Colonic mucosa (tissue), 4 donors: ENCODE data around the gene ANK3. TPM values are rescaled to one million over a fixed set of nuclear protein-coding genes. Genes with fewer than 3 reads are reported as not detected.

ENCODE experiments used
- DNase-seq: peaks from one replicate; pipeline ENCODE4 v3.0.0-alpha.2; 2020
- H3K27ac ChIP-seq: fragments of 200-600 bp; one replicate; pipeline ENCODE4 v1.8.0; 2021
- H3K27me3 ChIP-seq: fragments of 200-600 bp; one replicate; pipeline ENCODE4 v1.8.0; 2021
- H3K36me3 ChIP-seq: fragments of 200-600 bp; one replicate; pipeline ENCODE4 v1.8.0; 2021
- H3K4me1 ChIP-seq: fragments of 200-600 bp; one replicate; pipeline ENCODE4 v1.8.0; 2021; ENCODE audit warnings: mild to moderate bottlenecking
- H3K4me3 ChIP-seq: fragments of 200-600 bp; one replicate; pipeline ENCODE4 v1.8.0; 2021
- H3K9ac ChIP-seq, 2 donors: one replicate each; pipeline ENCODE4 v1.7.0; 2013; ENCODE audit warnings: control low read depth in 2 of 2, low read depth in 2 of 2, low read length in 2 of 2
- H3K9me3 ChIP-seq: fragments of 200-600 bp; one replicate; pipeline ENCODE4 v1.8.0; 2021
- CTCF ChIP-seq: fragments of 200-600 bp; IDR thresholded peaks from one replicate; pipeline ENCODE4 v1.8.0; 2022; ENCODE audit warnings: antibody characterized with exemption, mild to moderate bottlenecking
- intact Hi-C: fragments of 100-400 bp; cut with DNase I; formaldehyde crosslinking; loops from one replicate; pipeline ENCODE4 v1.14.1; 2022
- total RNA-seq, 2 donors: library from RNA; stranded (reverse); fragmentation: NEBNext Ultra II Directional in 1 of 2; extraction: Animal tissue kit (Norgen Biotek cat#: 25700) in 1 of 2; gene quantifications; one replicate each; pipeline ENCODE4 v1.2.1, GENCODE V29; 2021
- donor health status: healthy.
- donor health status: DM: no; HTN: no; CAD: no.
- donor health status: DM: no; HTN: no; CAD: no.

ANK3 gene
- total RNA-seq, 2 donors from 2014 or later, result 34.6 to 82.8 TPM

DNA sequence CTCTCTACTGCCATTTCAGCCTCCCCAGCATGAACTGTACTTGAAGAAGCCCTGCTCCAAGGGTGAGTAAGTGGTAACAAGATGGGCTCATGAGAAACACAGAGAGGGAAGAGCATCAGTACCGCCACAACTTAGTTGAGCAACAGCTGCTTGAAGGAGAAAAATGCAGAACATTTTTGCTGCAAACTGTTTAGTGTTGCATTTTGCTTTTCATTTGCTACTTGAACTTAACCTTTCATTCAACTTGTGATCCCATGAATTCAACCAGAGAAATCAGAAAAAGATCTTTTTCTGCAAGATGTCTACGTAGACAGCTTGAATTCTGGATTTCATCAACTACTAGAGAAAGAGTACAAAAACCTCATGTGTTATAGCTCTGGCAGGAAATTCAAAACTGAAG lies 40.7 kb downstream of the ANK3 start:
- TF ChIP-seq CTCF, result no peak
- no peak for DNase-seq
- H3K27me3 ChIP-seq, result no peaks in the 10 kb centered on the region
- H3K27ac ChIP-seq, result no peak overlapping the region
- H3K9me3 ChIP-seq, result no peaks in the 10 kb centered on the region
- intact Hi-C loops, result no loop called here
- H3K36me3 ChIP-seq, result no peaks in the 10 kb centered on the region
- no peak overlapping the region for H3K9ac ChIP-seq
- H3K4me1 ChIP-seq, result no peaks in the 10 kb centered on the region
- no peak overlapping the region for H3K4me3 ChIP-seq

DNA sequence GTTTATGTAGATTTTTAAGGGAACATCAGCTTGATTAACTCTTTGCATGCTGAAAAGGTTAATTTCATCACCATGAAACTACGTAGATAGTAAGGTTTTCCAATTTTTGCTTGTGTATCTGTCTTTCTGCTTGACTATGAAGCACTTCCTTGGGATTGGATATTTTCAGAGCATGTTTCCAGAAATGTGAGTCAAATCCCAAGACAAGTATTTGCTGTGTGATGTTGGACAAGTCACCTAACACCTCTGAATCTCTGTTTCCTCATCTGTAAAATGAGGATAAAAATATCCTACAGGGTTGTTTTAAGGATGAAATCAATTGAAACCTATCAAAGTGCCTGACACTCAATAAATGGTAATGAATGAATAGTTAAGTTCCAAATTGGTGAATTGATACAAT lies 42.4 kb downstream of the ANK3 start:
- no peak for TF ChIP-seq CTCF
- Histone ChIP-seq H3K9me3 (no peaks in the 10 kb centered on the region), H3K27ac (no peak overlapping the region), H3K36me3 (no peaks in the 10 kb centered on the region), H3K4me1 (no peaks in the 10 kb centered on the region), H3K9ac (no peak overlapping the region), H3K27me3 (no peaks in the 10 kb centered on the region), H3K4me3 (no peak overlapping the region)
- DNase-seq, result no peak
- intact Hi-C loops, result no loop called here

GRCh38 chr10:60346661-60347060 lies 43.0 kb downstream of the ANK3 start:
- intact Hi-C loops, result no loop called here
- TF ChIP-seq CTCF, result no peak
- Histone ChIP-seq H3K36me3 (no peaks in the 10 kb centered on the region), H3K27ac (no peak overlapping the region), H3K9me3 (no peaks in the 10 kb centered on the region), H3K27me3 (no peaks in the 10 kb centered on the region), H3K4me1 (no peaks in the 10 kb centered on the region), H3K4me3 (no peak overlapping the region), H3K9ac (no peak overlapping the region)
- DNase-seq, result no peak

- DNase-seq, result no peak
- Histone ChIP-seq H3K27me3 (no peaks in the 10 kb centered on the region), H3K27ac (no peak overlapping the region), H3K4me3 (no peak overlapping the region), H3K4me1 (no peaks in the 10 kb centered on the region), H3K9ac (no peak overlapping the region), H3K9me3 (no peaks in the 10 kb centered on the region), H3K36me3 (no peaks in the 10 kb centered on the region)
- TF ChIP-seq CTCF, result no peak
- intact Hi-C loops, result no loop called here
Measured at GRCh38 chr10:60343254-60343653, 46.4 kb downstream of the ANK3 start.

DNA sequence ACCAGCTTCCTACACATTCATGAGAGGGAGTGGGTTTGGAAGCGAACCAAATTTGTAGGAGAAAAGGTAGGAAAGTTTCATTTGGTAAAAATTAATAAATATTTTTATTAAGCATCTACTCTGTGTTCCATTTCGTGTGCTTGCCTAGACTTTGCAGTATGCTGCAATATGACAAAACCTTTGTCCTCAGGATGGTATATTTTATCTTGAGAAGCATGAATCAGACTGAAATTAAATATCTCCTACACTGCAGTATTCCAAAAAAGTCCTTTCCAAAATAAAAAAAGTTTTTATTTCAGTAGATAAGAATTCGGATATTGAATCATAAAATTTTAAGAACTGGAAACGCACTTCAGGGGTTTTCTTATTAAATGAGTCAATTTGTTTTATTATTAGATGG lies 47.7 kb downstream of the ANK3 start:
- Histone ChIP-seq H3K9ac (no peak overlapping the region), H3K27ac (no peak overlapping the region), H3K27me3 (no peaks in the 10 kb centered on the region), H3K9me3 (no peaks in the 10 kb centered on the region), H3K36me3 (no peaks in the 10 kb centered on the region), H3K4me1 (no peaks in the 10 kb centered on the region), H3K4me3 (no peak overlapping the region)
- DNase-seq, result no peak
- TF ChIP-seq CTCF, result no peak
- intact Hi-C loops, result no loop called here

DNA sequence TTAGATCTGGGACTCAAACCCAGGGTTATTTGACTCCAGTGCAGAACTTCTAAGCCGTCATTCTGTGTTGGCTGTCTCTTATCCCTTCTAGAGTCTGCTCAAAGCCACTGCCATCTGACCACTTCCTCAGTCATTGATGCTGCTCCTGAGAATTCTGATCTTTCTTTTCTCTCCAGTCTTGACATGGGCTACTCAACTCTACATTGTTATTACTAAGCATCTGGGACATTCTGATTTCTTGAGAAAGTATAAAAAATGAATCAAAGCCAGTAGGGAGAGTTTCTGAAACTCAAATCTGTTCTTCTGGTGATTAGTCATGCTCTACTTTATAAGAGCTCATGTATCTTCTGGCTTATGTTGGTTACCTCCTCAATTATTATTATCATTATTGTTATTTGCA lies 48.7 kb downstream of the ANK3 start:
- no peak overlapping the region for H3K27ac ChIP-seq
- H3K27me3 ChIP-seq, result no peaks in the 10 kb centered on the region
- no peaks in the 10 kb centered on the region for H3K4me1 ChIP-seq
- DNase-seq, result no peak
- no peak overlapping the region for H3K9ac ChIP-seq
- intact Hi-C loops, result no loop called here
- no peak overlapping the region for H3K4me3 ChIP-seq
- no peaks in the 10 kb centered on the region for H3K36me3 ChIP-seq
- no peak for TF ChIP-seq CTCF
- H3K9me3 ChIP-seq, result no peaks in the 10 kb centered on the region
